Measurements from ENCODE around the gene RPL15. TPM values are rescaled to one million over a fixed set of nuclear protein-coding genes. Genes with fewer than 3 reads are reported as not detected.

Gene RPL15
- total RNA-seq, 2 donors from 2014 or later, result 1,434 to 1,547 TPM

DNA sequence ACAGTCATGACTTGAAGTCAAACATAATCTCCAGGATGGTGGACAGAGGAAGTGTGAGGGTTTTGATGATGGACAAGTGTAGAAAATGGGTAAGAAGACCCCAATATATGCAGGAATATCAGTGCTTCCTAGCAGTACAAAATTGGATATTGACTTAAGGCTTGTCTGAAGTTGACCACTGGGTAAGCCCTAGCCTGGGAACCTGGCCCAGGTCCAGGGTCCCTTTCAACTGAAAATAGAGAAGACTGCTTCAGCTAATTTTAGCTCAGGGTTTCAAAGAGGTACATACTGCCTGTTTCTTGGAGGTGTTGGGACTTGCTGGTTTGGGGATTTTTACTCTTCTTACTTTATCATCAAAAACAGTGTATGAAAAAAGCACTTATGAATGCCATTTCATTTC lies 32.9 kb downstream of the RPL15 start:
- H3K27ac ChIP-seq, result peak overlapping the region; percentile 19
- no peaks in the 10 kb centered on the region for H3K27me3 ChIP-seq
- TF ChIP-seq, protein P1, sequence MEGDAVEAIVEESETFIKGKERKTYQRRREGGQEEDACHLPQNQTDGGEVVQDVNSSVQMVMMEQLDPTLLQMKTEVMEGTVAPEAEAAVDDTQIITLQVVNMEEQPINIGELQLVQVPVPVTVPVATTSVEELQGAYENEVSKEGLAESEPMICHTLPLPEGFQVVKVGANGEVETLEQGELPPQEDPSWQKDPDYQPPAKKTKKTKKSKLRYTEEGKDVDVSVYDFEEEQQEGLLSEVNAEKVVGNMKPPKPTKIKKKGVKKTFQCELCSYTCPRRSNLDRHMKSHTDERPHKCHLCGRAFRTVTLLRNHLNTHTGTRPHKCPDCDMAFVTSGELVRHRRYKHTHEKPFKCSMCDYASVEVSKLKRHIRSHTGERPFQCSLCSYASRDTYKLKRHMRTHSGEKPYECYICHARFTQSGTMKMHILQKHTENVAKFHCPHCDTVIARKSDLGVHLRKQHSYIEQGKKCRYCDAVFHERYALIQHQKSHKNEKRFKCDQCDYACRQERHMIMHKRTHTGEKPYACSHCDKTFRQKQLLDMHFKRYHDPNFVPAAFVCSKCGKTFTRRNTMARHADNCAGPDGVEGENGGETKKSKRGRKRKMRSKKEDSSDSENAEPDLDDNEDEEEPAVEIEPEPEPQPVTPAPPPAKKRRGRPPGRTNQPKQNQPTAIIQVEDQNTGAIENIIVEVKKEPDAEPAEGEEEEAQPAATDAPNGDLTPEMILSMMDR (IDR thresholded peaks at IDR 0.05), result no peak
- no peak overlapping the region for H3K4me3 ChIP-seq
- intact Hi-C loops (cut with DNase I), result no loop called here
- no peak overlapping the region for H3K9ac ChIP-seq (ENCODE audit: low read depth in 2 of 2, low read length in 2 of 2)
- H3K9me3 ChIP-seq, result no peaks in the 10 kb centered on the region
- no peaks in the 10 kb centered on the region for H3K36me3 ChIP-seq
- H3K4me1 ChIP-seq, result peaks cover 5% of the 10 kb centered on the region
- no peak for DNase-seq

DNA sequence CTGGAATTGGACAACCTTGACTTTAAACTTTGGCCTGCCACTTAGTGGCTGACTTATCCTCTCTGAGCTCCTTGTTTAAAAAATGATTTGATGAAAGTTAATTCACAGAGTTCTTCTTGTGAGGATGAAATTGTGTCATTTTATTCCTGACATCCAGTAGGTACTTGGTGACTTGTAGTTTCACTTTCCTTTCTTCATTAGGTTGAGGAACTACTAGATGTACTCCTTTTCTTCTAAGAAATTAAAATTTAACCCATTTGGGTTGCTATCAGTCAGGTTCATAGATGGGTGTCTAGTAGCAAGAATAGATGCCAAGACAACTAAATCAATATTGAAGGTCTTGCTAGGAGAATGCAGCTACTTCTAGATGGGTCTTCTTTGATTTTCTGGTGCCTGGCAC lies 33.4 kb downstream of the RPL15 start:
- Histone ChIP-seq H3K36me3 (no peaks in the 10 kb centered on the region), H3K4me1 (peaks cover 5% of the 10 kb centered on the region), H3K4me3 (no peak overlapping the region), H3K9ac (ENCODE audit: low read depth in 2 of 2, low read length in 2 of 2) (no peak overlapping the region), H3K27ac (peak overlapping the region; percentile 19), H3K27me3 (no peaks in the 10 kb centered on the region), H3K9me3 (no peaks in the 10 kb centered on the region)
- no peak for DNase-seq
- intact Hi-C loops (cut with DNase I), result no loop called here
- TF ChIP-seq, protein P1 (IDR thresholded peaks at IDR 0.05), result no peak

DNA sequence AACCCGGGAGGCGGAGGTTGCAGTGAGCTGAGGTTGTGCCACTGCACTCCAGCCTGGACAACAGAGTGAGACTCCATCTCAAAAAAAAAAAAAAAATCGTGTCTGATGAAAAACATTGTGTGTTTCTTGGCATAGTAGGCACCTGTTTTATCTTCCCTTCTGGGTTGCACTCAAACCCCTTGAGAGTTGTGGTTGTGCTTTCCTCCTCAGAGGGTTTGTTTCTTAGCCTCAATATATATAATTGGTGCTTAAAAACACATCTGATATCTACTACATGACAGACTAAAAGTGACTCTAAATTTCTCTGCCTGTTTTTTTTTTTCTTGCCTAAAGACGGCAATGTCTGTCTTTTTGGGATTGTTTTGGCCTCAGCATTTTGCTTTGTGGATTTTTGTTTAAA lies 35.7 kb downstream of the RPL15 start:
- no peak overlapping the region for H3K4me3 ChIP-seq
- H3K9ac ChIP-seq (ENCODE audit: low read depth in 2 of 2, low read length in 2 of 2), result no peak overlapping the region
- no peaks in the 10 kb centered on the region for H3K9me3 ChIP-seq
- intact Hi-C loops (cut with DNase I), result no loop called here
- DNase-seq, result no peak
- H3K36me3 ChIP-seq, result no peaks in the 10 kb centered on the region
- H3K27ac ChIP-seq, result no peak overlapping the region
- no peaks in the 10 kb centered on the region for H3K27me3 ChIP-seq
- TF ChIP-seq, protein P1 (IDR thresholded peaks at IDR 0.05), result no peak
- H3K4me1 ChIP-seq, result peaks cover 5% of the 10 kb centered on the region

- no peaks in the 10 kb centered on the region for H3K27me3 ChIP-seq
- intact Hi-C loops (cut with DNase I), result no loop called here
- no peak overlapping the region for H3K27ac ChIP-seq
- DNase-seq, result no peak
- TF ChIP-seq, protein P1 (IDR thresholded peaks at IDR 0.05), result no peak
- peaks cover 5% of the 10 kb centered on the region for H3K4me1 ChIP-seq
- H3K9me3 ChIP-seq, result no peaks in the 10 kb centered on the region
- no peak overlapping the region for H3K9ac ChIP-seq (ENCODE audit: low read depth in 2 of 2, low read length in 2 of 2)
- H3K36me3 ChIP-seq, result no peaks in the 10 kb centered on the region
- H3K4me3 ChIP-seq, result no peak overlapping the region
Measured at GRCh38 chr3:23953523-23953922, 36.6 kb downstream of the RPL15 start.

- TF ChIP-seq, protein P1 (IDR thresholded peaks at IDR 0.05), result no peak
- no peak overlapping the region for H3K4me3 ChIP-seq
- H3K27ac ChIP-seq, result no peak overlapping the region
- no peak overlapping the region for H3K9ac ChIP-seq (ENCODE audit: low read depth in 2 of 2, low read length in 2 of 2)
- H3K36me3 ChIP-seq, result no peaks in the 10 kb centered on the region
- no peaks in the 10 kb centered on the region for H3K27me3 ChIP-seq
- no peak for DNase-seq
- intact Hi-C loops (cut with DNase I), result no loop called here
- H3K4me1 ChIP-seq, result peaks cover 10% of the 10 kb centered on the region
- no peaks in the 10 kb centered on the region for H3K9me3 ChIP-seq
Measured at GRCh38 chr3:23954144-23954543, 37.2 kb downstream of the RPL15 start.

DNA sequence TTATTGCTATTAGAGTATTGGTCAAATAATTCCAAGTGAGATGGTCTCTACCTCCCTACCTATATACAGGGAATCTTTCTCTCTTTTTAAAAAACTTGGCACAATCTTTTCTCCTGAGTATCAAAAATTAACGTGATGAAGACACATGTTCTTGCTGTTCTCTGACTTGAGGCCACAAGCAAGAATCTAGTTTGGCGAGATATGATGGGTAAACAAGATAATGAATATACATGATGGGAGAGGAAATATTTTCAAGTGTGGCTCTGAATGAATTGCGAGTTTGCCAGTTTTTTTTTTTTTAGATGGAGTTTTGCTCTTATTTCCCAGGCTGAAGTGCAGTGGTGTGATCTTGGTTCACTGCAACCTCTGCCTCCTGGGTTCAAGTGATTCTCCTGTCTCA lies 39.8 kb downstream of the RPL15 start:
- no peak for DNase-seq
- no peaks in the 10 kb centered on the region for H3K36me3 ChIP-seq

More for the DNA sequence above, 39.8 kb downstream of the RPL15 start:
- H3K9me3 ChIP-seq, result no peaks in the 10 kb centered on the region
- H3K27me3 ChIP-seq, result no peaks in the 10 kb centered on the region
- no peak overlapping the region for H3K9ac ChIP-seq (ENCODE audit: low read depth in 2 of 2, low read length in 2 of 2)
- intact Hi-C loops (cut with DNase I), result no loop called here
- H3K4me1 ChIP-seq, result peaks cover 8% of the 10 kb centered on the region
- H3K27ac ChIP-seq, result no peak overlapping the region
- no peak overlapping the region for H3K4me3 ChIP-seq
- TF ChIP-seq, protein P1 (IDR thresholded peaks at IDR 0.05), result no peak

All from colonic mucosa (tissue), 4 donors.